ENCODE measurements around the gene B4GALT6. TPM values are rescaled to one million over a fixed set of nuclear protein-coding genes. Genes with fewer than 3 reads are reported as not detected.

B4GALT6 gene
- total RNA-seq, 1 experiment from 2014 or later, result 22.0 TPM

- no peak for DNase-seq
- no TSS peak for BruUV-seq (replicated peaks)
- H3K9me3 Mint-ChIP-seq (ENCODE audit: low read depth, unreplicated experiment), result no peaks in the 10 kb centered on the region
- CTCF ChIA-PET, result no interaction called here
- H3K27me3 Mint-ChIP-seq (ENCODE audit: unreplicated experiment), result no peaks in the 10 kb centered on the region
- intact Hi-C loops (cut with micrococcal nuclease; ENCODE audit: unreplicated experiment), result no loop called here
- no peaks in the 10 kb centered on the region for H3K36me3 Mint-ChIP-seq (ENCODE audit: insufficient read depth, unreplicated experiment)
- no peak for TF ChIP-seq CTCF (IDR thresholded peaks at IDR 0.05; ENCODE audit: unreplicated experiment)
- H3K27ac Mint-ChIP-seq (ENCODE audit: unreplicated experiment), result no peak overlapping the region
- no peaks in the 10 kb centered on the region for H3K4me1 Mint-ChIP-seq (ENCODE audit: low read depth, unreplicated experiment)
- no peak overlapping the region for H3K4me3 Mint-ChIP-seq (ENCODE audit: low read depth, unreplicated experiment)
Measured at GRCh38 chr18:31633392-31634330, 50.7 kb downstream of the B4GALT6 start.

GRCh38 chr18:31632356-31632755, 52.0 kb downstream of the B4GALT6 start:
- CTCF ChIA-PET, result no interaction called here
- H3K4me1 Mint-ChIP-seq (ENCODE audit: low read depth, unreplicated experiment), result no peaks in the 10 kb centered on the region
- no peak for TF ChIP-seq CTCF (IDR thresholded peaks at IDR 0.05; ENCODE audit: unreplicated experiment)
- no peaks in the 10 kb centered on the region for H3K9me3 Mint-ChIP-seq (ENCODE audit: low read depth, unreplicated experiment)
- H3K4me3 Mint-ChIP-seq (ENCODE audit: low read depth, unreplicated experiment), result no peak overlapping the region
- no peak overlapping the region for H3K27ac Mint-ChIP-seq (ENCODE audit: unreplicated experiment)
- no peaks in the 10 kb centered on the region for H3K27me3 Mint-ChIP-seq (ENCODE audit: unreplicated experiment)
- DNase-seq, result no peak
- BruUV-seq (replicated peaks), result no TSS peak
- no peaks in the 10 kb centered on the region for H3K36me3 Mint-ChIP-seq (ENCODE audit: insufficient read depth, unreplicated experiment)
- intact Hi-C loops (cut with micrococcal nuclease; ENCODE audit: unreplicated experiment), result no loop called here

- intact Hi-C loops (cut with micrococcal nuclease; ENCODE audit: unreplicated experiment), result no loop called here
- no TSS peak for BruUV-seq (replicated peaks)
- CTCF ChIA-PET, result no interaction called here
- H3K4me1 Mint-ChIP-seq (ENCODE audit: low read depth, unreplicated experiment), result no peaks in the 10 kb centered on the region
- no peaks in the 10 kb centered on the region for H3K9me3 Mint-ChIP-seq (ENCODE audit: low read depth, unreplicated experiment)
- no peak overlapping the region for H3K4me3 Mint-ChIP-seq (ENCODE audit: low read depth, unreplicated experiment)
- no peak for TF ChIP-seq CTCF (IDR thresholded peaks at IDR 0.05; ENCODE audit: unreplicated experiment)
- no peaks in the 10 kb centered on the region for H3K27me3 Mint-ChIP-seq (ENCODE audit: unreplicated experiment)
- H3K27ac Mint-ChIP-seq (ENCODE audit: unreplicated experiment), result no peak overlapping the region
- DNase-seq, result no peak
- no peaks in the 10 kb centered on the region for H3K36me3 Mint-ChIP-seq (ENCODE audit: insufficient read depth, unreplicated experiment)
Measured at GRCh38 chr18:31631526-31631925, 52.9 kb downstream of the B4GALT6 start.

- no peak for DNase-seq
- Mint-ChIP-seq H3K4me3 (ENCODE audit: low read depth, unreplicated experiment) (no peak overlapping the region), H3K4me1 (ENCODE audit: low read depth, unreplicated experiment) (no peaks in the 10 kb centered on the region), H3K27ac (ENCODE audit: unreplicated experiment) (no peak overlapping the region), H3K9me3 (ENCODE audit: low read depth, unreplicated experiment) (no peaks in the 10 kb centered on the region), H3K36me3 (ENCODE audit: insufficient read depth, unreplicated experiment) (no peaks in the 10 kb centered on the region), H3K27me3 (ENCODE audit: unreplicated experiment) (no peaks in the 10 kb centered on the region)
- no TSS peak for BruUV-seq (replicated peaks)
- intact Hi-C loops (cut with micrococcal nuclease; ENCODE audit: unreplicated experiment), result no loop called here
- CTCF ChIA-PET, result no interaction called here
- TF ChIP-seq CTCF (IDR thresholded peaks at IDR 0.05; ENCODE audit: unreplicated experiment), result no peak
Measured at GRCh38 chr18:31630549-31630948, 53.8 kb downstream of the B4GALT6 start.
